ENCODE measurements around the gene JPT2.

- TF ChIP-seq, protein P1, sequence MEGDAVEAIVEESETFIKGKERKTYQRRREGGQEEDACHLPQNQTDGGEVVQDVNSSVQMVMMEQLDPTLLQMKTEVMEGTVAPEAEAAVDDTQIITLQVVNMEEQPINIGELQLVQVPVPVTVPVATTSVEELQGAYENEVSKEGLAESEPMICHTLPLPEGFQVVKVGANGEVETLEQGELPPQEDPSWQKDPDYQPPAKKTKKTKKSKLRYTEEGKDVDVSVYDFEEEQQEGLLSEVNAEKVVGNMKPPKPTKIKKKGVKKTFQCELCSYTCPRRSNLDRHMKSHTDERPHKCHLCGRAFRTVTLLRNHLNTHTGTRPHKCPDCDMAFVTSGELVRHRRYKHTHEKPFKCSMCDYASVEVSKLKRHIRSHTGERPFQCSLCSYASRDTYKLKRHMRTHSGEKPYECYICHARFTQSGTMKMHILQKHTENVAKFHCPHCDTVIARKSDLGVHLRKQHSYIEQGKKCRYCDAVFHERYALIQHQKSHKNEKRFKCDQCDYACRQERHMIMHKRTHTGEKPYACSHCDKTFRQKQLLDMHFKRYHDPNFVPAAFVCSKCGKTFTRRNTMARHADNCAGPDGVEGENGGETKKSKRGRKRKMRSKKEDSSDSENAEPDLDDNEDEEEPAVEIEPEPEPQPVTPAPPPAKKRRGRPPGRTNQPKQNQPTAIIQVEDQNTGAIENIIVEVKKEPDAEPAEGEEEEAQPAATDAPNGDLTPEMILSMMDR (IDR thresholded peaks at IDR 0.05) = no peak
- TF ChIP-seq EP300 (IDR thresholded peaks at IDR 0.05) (no peak), POLR2A (IDR thresholded peaks at IDR 0.05) (no peak)
These were observed 39.3 kb upstream of the JPT2 start for GRCh38 chr16:1638757-1639156.
